SJCRH30 (cell line): Measurements from ENCODE around the gene UQCRC1. TPM values are rescaled to one million over a fixed set of nuclear protein-coding genes. Genes with fewer than 3 reads are reported as not detected.

Source experiments
- DNase-seq, 2 experiments: peaks; one replicate each; pipeline ENCODE4 v3.0.0-alpha.2; 2015 to 2020
- H3K27ac ChIP-seq: fragments of 250-450 bp; sonication (Bioruptor Pico); 2 replicates; pipeline ENCODE4 v1.5.1; 2020; ENCODE audit warnings: mild to moderate bottlenecking, moderate library complexity
- H3K27me3 ChIP-seq: fragments of 250-450 bp; sonication (Bioruptor Pico); 2 replicates; pipeline ENCODE4 v1.5.1; 2020; ENCODE audit warnings: mild to moderate bottlenecking, moderate library complexity
- H3K36me3 ChIP-seq: fragments of 250-450 bp; sonication (Bioruptor Pico); 2 replicates; pipeline ENCODE4 v1.5.1; 2020; ENCODE audit warnings: mild to moderate bottlenecking, moderate library complexity
- H3K4me1 ChIP-seq: fragments of 250-450 bp; sonication (Bioruptor Pico); 2 replicates; pipeline ENCODE4 v1.5.1; 2020; ENCODE audit warnings: mild to moderate bottlenecking, moderate library complexity
- H3K4me3 ChIP-seq: fragments of 250-450 bp; sonication (Bioruptor Pico); 2 replicates; pipeline ENCODE4 v1.5.1; 2020; ENCODE audit warnings: mild to moderate bottlenecking, moderate library complexity
- H3K9me3 ChIP-seq: fragments of 250-450 bp; sonication (Bioruptor Pico); replicated peaks from 2 replicates; pipeline ENCODE4 v1.5.1; 2020; ENCODE audit warnings: mild to moderate bottlenecking, moderate library complexity
- total RNA-seq: library from RNA; depleted of rRNA; stranded (reverse); fragments of >200 nt; shearing (Covaris generic); gene quantifications from 2 replicates; pipeline ENCODE4 v1.2.3, GENCODE V29; 2014

The UQCRC1 gene
- total RNA-seq, 1 experiment from 2014 or later = 137 TPM

GRCh38 chr3:48639944-48640606 lies 30.6 kb upstream of the UQCRC1 start:
- H3K4me3 ChIP-seq = no peak overlapping the region
- H3K27ac ChIP-seq = no peak overlapping the region
- H3K9me3 ChIP-seq = no peaks in the 10 kb centered on the region
- H3K4me1 ChIP-seq = 0 out of 2 replicates have a peak, but pooled peaks cover 9% of the 10 kb centered on the region
- no peaks in the 10 kb centered on the region for H3K27me3 ChIP-seq
- no peak for DNase-seq
- H3K36me3 ChIP-seq = no peaks in the 10 kb centered on the region

- Histone ChIP-seq H3K4me3 (no peak overlapping the region), H3K4me1 (0 out of 2 replicates have a peak, but pooled peaks cover 9% of the 10 kb centered on the region), H3K27me3 (no peaks in the 10 kb centered on the region), H3K36me3 (no peaks in the 10 kb centered on the region), H3K9me3 (no peaks in the 10 kb centered on the region), H3K27ac (no peak overlapping the region)
- no peak for DNase-seq
Observed at GRCh38 chr3:48637305-48637704, 27.9 kb upstream of the UQCRC1 start.

- Histone ChIP-seq H3K9me3 (no peaks in the 10 kb centered on the region), H3K27ac (peak overlapping the region; percentile 25; the same call in 1 of the 2 replicates), H3K4me3 (peak overlapping the region; percentile 73), H3K4me1 (0 out of 2 replicates have a peak, but pooled peaks cover 9% of the 10 kb centered on the region), H3K36me3 (no peaks in the 10 kb centered on the region), H3K27me3 (no peaks in the 10 kb centered on the region)
- peak; percentile 15 to 27 for DNase-seq
Observed at GRCh38 chr3:48636149-48636655, 26.8 kb upstream of the UQCRC1 start.

- DNase-seq = peak; percentile 97
- Histone ChIP-seq H3K4me3 (peak within 1 kb of the TSS; percentile 73), H3K27ac (peak within 1 kb of the TSS; percentile 30), H3K36me3 (peaks cover 2% of the 10 kb centered on the region; the same call in 1 of the 2 replicates), H3K9me3 (no peaks in the 10 kb centered on the region), H3K4me1 (0 out of 2 replicates have a peak, but pooled peaks cover 9% of the 10 kb centered on the region), H3K27me3 (no peaks in the 10 kb centered on the region)
Observed at GRCh38 chr3:48635222-48636021, 26.0 kb upstream of the UQCRC1 start, which contains the start of gene SLC26A6. Gene SLC26A6, minus strand, starts transcription at chr3:48635461. Its CDS starts 68 bp downstream, at chr3:48635393.

- Histone ChIP-seq H3K4me3 (peak overlapping the region; percentile 73), H3K4me1 (0 out of 2 replicates have a peak, but pooled peaks cover 9% of the 10 kb centered on the region), H3K36me3 (peaks cover 2% of the 10 kb centered on the region; the same call in 1 of the 2 replicates), H3K27ac (peak overlapping the region; percentile 30), H3K9me3 (no peaks in the 10 kb centered on the region), H3K27me3 (no peaks in the 10 kb centered on the region)
- DNase-seq = peak; percentile 67 to 73
Observed at GRCh38 chr3:48634661-48635221, 25.3 kb upstream of the UQCRC1 start.

GRCh38 chr3:48633743-48634142 lies 24.3 kb upstream of the UQCRC1 start:
- Histone ChIP-seq H3K27ac (no peak overlapping the region), H3K36me3 (peaks cover 2% of the 10 kb centered on the region; the same call in 1 of the 2 replicates), H3K9me3 (no peaks in the 10 kb centered on the region), H3K4me1 (0 out of 2 replicates have a peak, but pooled peaks cover 9% of the 10 kb centered on the region), H3K4me3 (no peak overlapping the region), H3K27me3 (no peaks in the 10 kb centered on the region)
- DNase-seq = no peak

- Histone ChIP-seq H3K9me3 (no peaks in the 10 kb centered on the region), H3K27ac (no peak overlapping the region), H3K36me3 (peaks cover 2% of the 10 kb centered on the region; the same call in 1 of the 2 replicates), H3K27me3 (no peaks in the 10 kb centered on the region), H3K4me1 (0 out of 2 replicates have a peak, but pooled peaks cover 9% of the 10 kb centered on the region), H3K4me3 (no peak overlapping the region)
- no peak for DNase-seq
Observed at GRCh38 chr3:48633256-48633655, 23.8 kb upstream of the UQCRC1 start.

GRCh38 chr3:48631516-48632448 lies 22.3 kb upstream of the UQCRC1 start:
- H3K36me3 ChIP-seq = peaks cover 4% of the 10 kb centered on the region
- H3K27ac ChIP-seq = no peak overlapping the region
- no peak overlapping the region for H3K4me3 ChIP-seq
- H3K27me3 ChIP-seq = no peaks in the 10 kb centered on the region
- H3K9me3 ChIP-seq = no peaks in the 10 kb centered on the region
- DNase-seq = no peak
- H3K4me1 ChIP-seq = 0 out of 2 replicates have a peak, but pooled peaks cover 6% of the 10 kb centered on the region

GRCh38 chr3:48630833-48631232 lies 21.4 kb upstream of the UQCRC1 start:
- H3K27ac ChIP-seq = no peak overlapping the region
- no peaks in the 10 kb centered on the region for H3K27me3 ChIP-seq
- DNase-seq = no peak
- H3K36me3 ChIP-seq = peaks cover 4% of the 10 kb centered on the region
- H3K4me1 ChIP-seq = no peaks in the 10 kb centered on the region
- H3K9me3 ChIP-seq = no peaks in the 10 kb centered on the region
- H3K4me3 ChIP-seq = no peak overlapping the region

GRCh38 chr3:48630407-48630806 lies 21.0 kb upstream of the UQCRC1 start:
- Histone ChIP-seq H3K36me3 (peaks cover 4% of the 10 kb centered on the region), H3K27me3 (no peaks in the 10 kb centered on the region), H3K9me3 (no peaks in the 10 kb centered on the region), H3K27ac (no peak overlapping the region), H3K4me3 (no peak overlapping the region), H3K4me1 (no peaks in the 10 kb centered on the region)
- no peak for DNase-seq

GRCh38 chr3:48629894-48630293 lies 20.4 kb upstream of the UQCRC1 start:
- Histone ChIP-seq H3K27me3 (no peaks in the 10 kb centered on the region), H3K4me1 (no peaks in the 10 kb centered on the region)
- DNase-seq = no peak

GRCh38 chr3:48628277-48629017 lies 19.0 kb upstream of the UQCRC1 start:
- DNase-seq = no peak
- no peaks in the 10 kb centered on the region for H3K27me3 ChIP-seq
- no peaks in the 10 kb centered on the region for H3K4me1 ChIP-seq
- peaks cover 4% of the 10 kb centered on the region for H3K36me3 ChIP-seq
- no peaks in the 10 kb centered on the region for H3K9me3 ChIP-seq
- H3K27ac ChIP-seq = no peak overlapping the region
- no peak overlapping the region for H3K4me3 ChIP-seq

More at GRCh38 chr3:48629894-48630293, 20.4 kb upstream of the UQCRC1 start:
- Histone ChIP-seq H3K36me3 (peaks cover 4% of the 10 kb centered on the region), H3K4me3 (no peak overlapping the region), H3K9me3 (no peaks in the 10 kb centered on the region), H3K27ac (no peak overlapping the region)

GRCh38 chr3:48625600-48625999 lies 16.2 kb upstream of the UQCRC1 start:
- Histone ChIP-seq H3K9me3 (no peaks in the 10 kb centered on the region), H3K4me1 (no peaks in the 10 kb centered on the region), H3K27me3 (no peaks in the 10 kb centered on the region), H3K4me3 (no peak overlapping the region), H3K36me3 (peaks cover 2% of the 10 kb centered on the region), H3K27ac (no peak overlapping the region)
- DNase-seq = no peak
